NCI-H748 (cell line): ENCODE data around the gene PTPRN2.

Experiments used
- DNase-seq: peaks from one replicate; lab custom pipeline; 2025; ENCODE audit not compliant: unreplicated experiment; lab: John Stamatoyannopoulos, UW

The PTPRN2 gene

DNA sequence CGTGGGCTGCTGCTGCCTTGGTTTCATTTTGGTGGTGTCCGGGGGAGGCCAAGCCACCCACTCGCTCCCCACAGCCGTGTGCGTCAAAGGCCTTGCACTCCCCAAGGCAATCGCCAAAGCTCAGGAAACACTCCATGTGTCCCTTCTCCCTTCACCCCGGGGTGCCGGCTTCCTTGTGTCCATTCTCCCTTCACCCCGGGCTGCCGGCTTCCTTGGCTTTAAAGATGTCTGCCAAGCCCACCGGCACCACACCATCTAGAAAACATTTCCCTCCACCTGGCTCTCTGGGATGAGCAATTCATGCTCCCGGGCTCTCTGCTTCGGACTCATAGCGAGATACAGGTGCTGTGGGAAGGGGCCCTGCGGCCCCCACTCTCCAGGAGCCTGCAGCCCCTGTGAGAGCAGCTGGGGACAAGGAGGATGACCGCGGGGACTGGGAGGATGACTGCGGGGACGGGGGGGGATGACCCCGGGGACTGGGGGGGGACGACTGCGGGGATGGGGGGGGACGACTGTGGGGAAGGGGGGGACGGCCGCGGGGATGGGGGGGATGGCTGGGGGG is 928.7 kb downstream of the PTPRN2 start:
- no peak for DNase-seq

DNA sequence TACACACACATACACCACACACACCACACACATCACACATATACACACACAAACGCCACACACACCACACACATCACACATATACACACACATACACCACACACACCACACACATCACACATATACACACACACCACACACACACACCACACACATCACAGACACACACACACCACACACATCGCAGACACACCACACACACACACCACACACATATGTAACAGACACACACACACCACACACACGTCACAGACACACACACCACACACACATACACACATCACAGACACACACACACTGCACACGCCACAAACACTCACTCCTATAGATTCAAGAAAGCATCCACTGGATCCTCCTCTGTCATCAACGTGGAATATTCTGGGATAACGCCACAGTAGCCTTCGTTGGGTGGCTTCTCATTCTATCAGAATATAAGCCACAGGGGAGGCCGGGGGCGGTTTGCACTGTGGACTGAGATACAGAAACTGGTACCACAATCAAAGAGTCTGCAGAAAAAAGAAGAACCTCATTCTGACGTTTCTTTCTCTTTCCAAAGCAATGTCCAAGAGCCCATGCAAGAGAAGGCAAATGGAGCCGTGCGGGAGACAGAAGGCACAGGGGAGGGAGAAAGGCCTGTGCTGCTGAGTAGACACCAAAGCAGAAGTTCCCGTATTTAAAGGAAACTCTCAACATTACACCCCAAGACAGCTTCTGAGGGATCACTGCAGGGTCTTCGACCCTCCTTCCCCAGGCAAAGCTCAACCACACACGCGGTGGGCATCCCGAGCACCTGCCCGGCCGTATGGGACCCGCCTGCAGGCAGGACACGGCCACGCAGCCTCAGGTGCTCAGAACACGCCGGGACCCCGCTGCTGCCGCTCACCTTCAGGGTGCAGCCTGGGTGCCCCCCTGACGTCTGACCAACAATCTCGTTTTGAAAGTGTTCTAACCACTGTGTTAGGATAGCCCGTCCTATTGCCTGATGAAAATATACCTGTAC is 929.6 kb downstream of the PTPRN2 start:
- no peak for DNase-seq

DNA sequence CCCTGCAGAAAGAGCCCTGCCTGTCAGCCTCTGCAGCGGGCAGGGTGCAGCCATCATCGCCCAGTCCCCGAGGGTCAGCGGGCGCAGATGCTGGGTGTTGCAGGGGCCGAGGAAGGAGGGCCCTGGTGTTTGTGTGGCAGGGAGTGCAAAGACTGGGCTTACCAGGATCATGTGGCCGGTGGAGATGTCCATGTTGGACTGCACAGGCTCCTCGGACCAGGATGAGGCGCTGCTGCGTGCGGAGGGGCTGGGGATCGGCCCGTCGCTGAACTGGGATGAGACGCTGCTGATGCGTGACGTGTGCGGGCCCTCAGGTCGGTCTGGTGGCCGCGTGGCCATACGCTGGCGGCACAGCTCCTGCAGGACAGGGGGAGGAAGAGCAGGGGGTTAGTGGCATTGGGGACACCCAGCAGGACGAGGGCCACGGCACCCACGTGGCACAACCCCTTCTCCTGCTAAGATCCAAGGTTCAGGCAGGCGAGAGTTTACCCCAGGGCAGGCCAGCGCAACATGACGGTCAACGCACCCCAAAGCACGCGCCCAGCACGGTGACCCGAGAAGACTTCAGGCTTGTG is 931.3 kb downstream of the PTPRN2 start:
- DNase-seq = no peak

DNA sequence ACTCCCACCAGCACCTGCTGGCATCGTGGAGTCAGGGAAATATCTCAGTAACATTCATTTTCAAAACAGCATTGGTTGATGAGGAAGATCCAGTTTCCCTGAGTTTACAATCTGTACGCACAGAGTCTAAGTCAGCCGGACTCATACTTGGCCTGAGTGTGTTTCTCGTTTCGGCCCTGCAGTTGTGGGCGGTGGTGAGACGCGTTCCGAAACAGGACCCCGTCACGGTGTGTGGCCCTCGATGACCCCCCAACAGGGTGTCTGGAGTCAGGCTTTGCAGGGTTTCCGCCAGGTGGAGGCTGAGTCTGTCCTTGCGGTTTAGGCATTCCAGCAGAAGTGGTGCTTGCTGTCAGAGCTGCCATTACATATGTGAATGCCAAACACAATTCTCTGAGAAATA is 933.3 kb downstream of the PTPRN2 start:
- no peak for DNase-seq

DNA sequence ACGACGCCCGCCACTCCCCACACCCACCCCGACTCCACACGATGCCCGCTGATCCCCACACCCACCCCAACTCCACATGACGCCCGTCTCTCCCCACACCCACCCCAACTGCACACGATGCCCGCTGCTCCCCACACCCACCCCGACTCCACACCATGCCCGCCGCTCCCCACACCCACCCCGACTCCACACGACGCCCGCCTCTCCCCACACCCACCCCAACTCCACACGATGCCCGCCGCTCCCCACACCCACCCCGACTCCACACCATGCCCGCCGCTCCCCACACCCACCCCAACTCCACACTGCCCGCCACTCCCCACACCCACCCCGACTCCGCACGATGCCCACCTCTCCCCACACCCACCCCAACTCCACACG is 933.8 kb downstream of the PTPRN2 start:
- no peak for DNase-seq

DNA sequence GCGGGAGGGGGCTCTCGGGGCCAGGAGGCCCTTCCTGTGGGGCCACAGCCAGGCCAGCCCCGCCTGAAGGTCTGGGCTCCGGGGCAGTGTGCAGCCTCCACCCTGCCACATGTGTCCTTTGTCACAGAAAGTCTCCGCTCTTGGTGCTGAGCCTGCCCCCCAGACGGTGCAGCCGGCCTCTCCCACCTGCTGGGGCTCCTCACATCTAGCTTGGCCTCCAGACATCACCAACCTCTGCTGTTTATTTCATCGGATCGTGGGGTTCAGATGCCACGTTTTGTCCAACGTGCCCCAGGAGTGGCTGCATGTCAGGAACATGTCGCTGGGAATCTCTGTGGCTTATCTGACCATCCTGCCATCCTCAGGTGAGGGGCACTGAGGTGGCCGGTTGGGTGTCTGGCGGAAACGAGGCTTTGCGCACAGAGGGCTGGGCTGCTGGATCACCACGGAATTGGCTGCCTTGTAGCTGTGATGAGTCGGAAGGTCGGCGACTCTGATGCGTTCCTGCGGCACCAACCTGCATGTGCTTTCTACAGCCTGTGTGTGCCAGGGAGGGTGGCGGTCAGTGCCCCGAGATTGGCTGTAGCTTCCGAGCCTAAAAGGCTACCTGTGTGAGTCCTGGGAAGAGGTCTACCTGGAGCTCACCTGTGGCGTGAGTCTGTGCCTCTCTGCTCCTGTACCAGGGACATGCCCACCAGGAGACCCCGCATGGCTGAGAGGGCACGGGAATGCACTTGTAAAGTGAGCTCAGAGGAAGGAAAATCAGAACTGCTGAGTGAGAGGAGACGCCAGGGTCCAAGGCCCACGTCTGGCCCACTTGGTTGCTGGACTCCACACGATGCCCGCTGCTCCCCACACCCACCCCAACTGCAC is 934.4 kb downstream of the PTPRN2 start:
- no peak for DNase-seq

DNA sequence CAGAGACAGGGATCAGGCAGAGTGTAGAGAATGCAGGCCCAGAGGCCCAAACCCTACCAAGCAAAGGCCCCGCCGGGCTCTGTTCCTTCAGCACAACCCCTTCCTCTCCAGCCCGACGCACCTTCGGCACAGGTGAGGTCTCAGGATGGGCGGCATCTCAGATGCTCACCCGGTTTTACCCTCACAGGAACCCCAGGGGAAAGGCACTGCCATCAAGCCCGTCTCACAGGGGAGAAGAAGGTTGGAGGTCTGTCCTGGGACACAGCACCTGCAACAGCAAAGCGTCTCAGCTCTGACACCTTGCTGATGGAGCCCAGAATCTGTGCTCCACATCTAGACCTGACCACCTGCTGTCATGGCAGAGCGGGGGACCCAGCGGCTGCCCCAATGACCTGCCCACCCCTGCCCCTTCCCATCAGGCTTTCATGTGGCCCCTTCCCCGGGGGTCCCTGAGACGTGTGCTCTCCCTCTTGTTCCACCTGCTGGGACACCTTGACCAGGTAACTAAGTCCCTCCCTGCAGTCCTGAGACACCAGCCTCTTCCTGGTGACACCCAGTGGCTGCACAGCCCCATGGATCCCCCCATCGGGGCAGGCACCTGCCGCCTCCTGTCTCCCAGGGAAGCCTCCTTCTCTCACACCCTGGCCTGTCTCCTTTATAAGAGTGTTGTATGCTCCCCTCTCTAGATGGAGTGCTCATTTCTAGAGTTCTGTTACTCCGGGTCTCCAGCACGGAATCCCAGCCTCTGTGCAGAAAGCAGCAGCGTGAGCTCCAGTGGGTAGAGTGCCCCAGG is 935.3 kb downstream of the PTPRN2 start:
- DNase-seq = no peak

DNA sequence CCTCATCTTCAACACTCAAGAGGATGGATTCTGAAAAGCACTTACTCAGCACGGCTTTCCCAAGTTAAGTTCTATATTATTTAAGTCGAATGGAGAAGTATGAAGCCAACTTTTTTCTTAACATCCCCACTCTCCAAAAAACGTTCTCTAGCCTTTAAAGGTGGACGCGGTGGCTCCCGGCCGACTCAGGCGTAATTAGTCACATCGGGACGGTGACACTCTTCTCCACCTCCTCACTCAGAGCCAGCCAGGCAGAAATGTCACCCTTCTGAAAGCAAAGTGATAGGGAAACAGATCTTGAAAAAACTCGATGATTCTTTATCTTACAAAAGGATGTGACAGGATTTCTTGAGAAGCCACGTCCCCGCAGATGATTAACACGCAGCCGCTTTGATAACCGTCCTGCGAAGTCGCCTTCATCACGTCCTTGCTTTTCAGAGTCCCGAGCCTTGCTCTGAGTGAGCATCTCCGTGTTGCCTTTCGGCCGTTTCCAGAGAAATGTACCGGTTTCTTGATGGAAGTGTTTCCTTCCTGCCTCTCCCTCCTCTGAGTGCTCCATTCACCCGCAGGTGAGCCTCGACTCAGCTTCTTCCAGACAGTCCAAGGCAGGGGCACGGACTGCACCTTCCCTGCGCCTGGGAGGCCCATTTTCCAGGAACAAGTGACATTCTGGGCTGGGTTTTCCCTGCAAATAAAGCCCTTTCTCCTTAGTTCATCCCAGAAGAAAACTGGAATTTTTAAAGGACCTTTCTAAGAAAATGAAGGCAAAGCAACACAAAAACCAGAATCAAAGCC is 936.1 kb downstream of the PTPRN2 start:
- DNase-seq = no peak

DNA sequence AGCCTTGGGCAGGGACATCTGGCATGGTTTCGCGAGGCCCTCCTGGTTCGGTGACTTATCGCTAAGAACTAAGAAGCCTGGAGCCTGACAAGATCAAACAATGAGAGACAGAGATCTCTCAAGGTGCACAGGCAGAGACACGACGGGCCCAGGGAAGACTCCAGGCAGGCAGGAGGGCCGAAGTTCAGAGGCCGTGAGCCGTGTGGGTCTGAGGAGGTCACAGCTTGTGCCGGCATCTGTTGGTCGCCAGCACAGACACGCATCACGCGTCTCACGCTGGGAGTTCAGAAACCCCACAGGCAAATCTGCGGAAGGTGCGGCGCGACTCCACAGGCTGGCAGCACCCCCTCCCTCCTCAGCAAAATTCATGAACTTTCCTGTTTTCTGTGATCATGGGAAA is 936.8 kb downstream of the PTPRN2 start:
- DNase-seq = no peak

DNA sequence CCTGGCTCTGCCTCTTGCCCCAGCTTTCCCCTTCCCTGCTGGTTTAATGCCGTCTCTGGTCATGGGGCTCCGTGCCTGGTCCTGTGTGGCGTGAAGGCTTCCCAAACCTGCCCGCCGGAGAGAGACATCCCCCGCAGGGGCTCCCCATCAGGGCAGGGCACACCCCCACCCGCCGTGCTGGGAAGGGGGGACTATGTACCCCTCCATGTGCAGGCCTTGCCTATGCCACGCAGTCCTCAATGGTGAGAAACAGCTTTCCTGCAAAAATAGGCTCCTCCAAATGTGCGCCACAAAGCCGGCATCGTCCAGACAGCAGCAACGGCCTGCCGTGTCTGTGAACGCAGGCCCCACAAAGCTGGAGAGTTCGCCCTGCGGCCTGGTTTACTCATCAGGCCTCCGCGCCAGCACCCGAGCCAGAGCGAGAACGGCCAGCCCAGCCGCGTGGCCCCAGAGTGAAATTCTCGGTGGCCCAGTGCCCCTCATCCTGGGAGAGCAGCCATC is 937.4 kb downstream of the PTPRN2 start:
- DNase-seq = no peak

DNA sequence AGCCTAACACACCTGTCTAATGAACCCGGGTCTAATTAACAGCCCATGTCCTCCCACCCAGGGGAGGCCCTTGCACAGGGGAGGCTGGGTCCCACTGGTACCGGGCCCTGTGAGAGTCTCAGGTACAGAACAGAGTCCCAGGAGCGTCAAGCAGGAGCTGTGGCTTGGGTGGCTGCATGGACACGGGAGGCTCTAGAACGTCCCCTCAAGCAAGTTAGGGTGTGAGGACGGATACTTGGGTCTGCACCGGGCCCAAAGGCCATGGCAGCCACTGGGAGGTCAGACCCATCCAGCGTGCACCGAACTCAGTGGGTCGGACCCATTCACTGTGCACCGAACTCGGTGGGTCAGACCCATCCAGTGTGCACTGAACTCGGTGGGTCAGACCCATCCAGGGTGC is 941.1 kb downstream of the PTPRN2 start:
- no peak for DNase-seq

DNA sequence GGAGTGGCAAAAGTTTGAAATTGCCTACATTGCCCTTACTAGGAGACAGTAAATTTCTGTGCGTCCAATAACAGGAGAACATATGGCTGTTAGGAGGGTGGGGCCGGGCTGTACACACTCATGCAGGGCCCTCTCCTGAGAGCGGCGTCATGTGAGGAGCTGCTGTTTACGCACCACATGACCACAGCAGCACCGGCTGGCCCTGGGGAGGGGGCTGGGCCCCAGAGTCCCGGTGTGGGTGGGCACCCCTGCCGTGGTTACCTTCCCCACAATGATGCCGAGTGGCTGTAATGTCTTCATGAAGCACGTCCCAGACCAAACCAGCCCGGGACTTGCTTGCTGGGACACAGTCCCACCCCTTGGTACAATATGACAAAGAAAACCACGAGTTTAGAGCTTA is 942.1 kb downstream of the PTPRN2 start:
- no peak for DNase-seq

DNA sequence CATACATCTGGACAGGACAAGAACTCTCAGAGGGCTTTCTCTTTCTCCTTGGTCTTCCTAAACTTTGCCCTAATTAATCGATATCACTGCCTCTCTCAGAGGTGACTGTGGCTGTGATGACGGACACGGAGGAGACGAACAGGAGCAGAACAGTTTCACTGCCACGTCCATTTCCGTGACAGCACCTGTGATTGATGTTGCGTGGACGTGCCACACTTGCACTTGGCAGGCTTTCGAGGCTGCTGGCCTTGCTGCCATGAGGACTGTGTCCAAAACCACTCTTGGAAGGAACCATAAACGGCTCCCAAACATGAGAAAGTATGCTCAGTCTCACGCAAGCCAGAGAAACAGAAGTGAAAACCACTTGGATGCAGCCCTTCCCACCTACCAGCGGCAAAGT is 942.7 kb downstream of the PTPRN2 start:
- DNase-seq = no peak

DNA sequence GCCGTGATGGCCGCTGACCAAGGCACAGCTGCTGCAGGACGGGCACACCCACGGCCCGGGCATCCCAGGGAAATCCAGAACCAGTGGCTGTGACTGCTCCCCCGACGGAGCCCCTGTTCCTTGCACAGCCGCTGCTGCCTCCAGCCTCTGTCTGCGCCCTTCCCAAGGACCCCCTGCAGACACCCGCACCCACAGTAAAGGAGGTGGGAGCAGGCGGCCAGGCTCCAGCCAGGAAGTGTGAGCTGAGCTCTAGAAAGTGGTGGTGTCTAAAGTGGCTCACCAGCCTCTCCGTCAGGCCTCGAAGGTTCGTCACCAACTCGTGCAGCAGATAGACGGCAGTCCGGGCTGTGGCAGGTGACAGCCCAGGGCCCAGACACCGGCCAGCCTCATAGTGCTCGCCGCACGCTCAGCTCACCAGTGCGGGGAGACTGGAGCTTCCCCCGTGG is 944.1 kb downstream of the PTPRN2 start:
- no peak for DNase-seq

DNA sequence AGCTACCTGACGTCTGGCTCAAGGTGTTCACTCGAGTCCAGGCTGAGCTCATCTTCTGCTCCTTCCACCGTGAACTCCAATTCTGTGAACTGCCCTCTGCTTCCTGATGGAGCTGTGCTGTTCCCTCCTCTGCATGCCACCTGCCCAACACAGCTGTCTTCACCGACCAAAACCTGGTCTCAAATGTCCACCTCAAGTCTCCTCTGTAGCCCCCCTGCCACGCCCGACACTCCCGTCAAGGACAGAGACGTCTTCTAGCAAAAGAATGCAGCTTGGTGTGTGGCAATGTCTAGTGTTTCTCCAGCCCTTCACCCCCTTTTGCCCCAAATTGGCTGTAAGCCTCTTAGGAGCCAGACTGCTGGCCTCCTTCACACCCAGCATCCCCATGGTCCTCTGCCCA is 945.8 kb downstream of the PTPRN2 start:
- DNase-seq = no peak

DNA sequence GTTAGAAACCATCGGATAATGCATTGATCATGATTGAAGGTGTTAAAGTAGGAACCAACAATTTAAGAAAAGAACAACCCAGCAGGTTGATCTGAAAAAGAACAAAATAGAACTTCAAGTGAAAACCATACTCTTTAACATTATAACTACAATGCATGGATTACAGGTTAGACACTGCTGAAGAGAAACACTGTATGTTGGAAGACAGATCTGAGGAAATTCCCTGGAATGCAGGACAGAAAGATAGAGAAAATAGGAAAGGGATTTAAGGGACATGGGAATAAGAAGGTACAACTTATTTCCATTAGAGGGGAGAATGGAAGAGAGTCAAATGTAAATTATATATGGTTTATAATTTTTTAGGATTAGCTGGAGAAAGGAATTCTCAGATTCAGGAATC is 947.5 kb downstream of the PTPRN2 start:
- DNase-seq = no peak

DNA sequence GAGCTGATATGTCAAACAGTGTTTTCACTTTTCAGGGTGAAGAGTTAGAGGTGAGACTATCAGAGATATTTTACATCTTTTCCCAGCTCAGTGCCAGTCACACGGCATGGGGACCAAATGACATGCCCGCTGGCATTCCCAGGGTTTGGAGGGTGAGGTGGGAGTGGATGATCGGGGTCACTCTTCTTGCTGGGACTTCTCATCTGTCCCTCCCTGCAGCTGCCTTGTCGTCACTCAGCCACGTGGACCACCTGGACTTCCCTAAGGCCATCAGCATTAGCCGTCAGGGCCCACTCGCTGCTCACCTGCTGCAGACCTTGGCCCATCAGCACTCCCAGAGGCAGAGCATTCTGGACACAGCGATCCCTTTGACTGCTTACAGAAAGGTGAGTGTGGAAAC is 949.1 kb downstream of the PTPRN2 start:
- DNase-seq = no peak

DNA sequence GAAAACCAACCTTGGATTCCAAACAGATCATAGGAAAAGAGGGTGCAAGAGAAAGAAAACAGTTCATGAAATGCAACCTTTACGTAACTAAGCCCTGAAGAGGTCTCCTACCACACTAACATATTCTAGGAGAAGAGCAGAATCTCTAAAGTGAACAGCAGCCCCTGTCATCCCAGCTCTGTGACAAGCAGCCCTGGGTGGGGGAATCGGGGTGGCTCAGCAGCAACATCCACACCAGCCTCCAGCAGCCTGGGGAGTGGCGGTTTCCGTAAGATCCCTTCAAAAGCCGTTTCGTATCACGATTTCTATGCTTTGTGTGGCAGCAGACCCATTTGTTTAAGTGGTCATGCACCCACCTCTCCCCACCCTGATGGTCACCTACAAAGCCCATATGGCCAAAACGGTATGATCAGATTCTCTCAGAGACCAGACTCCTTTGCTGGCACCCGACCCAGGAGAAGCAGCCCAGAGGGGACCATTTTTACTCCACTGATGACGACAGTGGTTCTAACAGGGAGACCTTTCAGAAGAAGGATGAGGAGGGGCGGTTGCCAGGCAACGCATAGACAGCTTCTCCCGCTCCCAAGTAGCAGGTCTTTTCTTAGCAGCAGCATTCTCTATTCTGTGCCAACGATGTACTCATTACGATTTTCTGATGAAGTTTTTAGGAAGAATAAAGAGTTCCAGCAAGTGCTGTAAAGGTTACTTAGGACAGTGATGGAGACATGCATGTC is 950.2 kb downstream of the PTPRN2 start:
- DNase-seq = no peak

DNA sequence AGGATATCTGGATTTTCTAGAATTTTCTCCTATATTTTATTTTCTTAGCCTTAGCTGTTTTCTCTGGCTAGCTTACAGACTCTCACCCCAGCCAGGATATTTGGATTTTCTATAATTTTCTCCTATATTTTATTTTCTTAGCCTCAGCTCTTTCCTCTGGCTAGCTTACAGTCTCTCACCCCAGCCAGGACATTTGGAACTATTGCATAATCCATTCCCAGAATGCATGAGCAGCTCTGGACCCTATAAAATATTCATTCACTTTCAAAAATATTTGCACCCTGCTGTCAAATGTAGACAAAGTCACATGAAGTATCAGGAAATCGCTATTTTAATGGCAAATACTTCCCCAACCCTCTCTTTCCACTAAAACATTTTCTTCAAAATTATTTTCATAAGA is 952.0 kb downstream of the PTPRN2 start:
- no peak for DNase-seq
